Aorta (tissue), 5 donors: Measurements from ENCODE around the gene ADRB2. TPM values are rescaled to one million over a fixed set of nuclear protein-coding genes. Genes with fewer than 3 reads are reported as not detected.
A peak's percentile ranks its signal among the peaks of the same experiment; 100 is the strongest.
"Not testable (repeated sequence)": the region's sequence is repeated elsewhere in the genome, so short reads cannot be mapped to it uniquely, and the experiment has no call there.

Source experiments
- ATAC-seq: fragments of 200-7000 bp; cut with Tn5 transposase; one replicate; pipeline ENCODE4 v1.9.1; 2022; ENCODE audit warnings: moderate library complexity; ENCODE audit not compliant: low FRiP score
- DNase-seq, 2 donors: peaks; one replicate each; pipeline ENCODE4 v3.0.0-alpha.2; 2020
- H3K27ac ChIP-seq, 2 donors: one replicate each; pipeline ENCODE4 v1.5.1; 2013; ENCODE audit warnings: low read length in 2 of 2, mild to moderate bottlenecking in 2 of 2, moderate library complexity in 2 of 2, control low read depth in 1 of 2, inconsistent platforms in 1 of 2, low read depth in 1 of 2
- H3K27me3 ChIP-seq, 2 donors: one replicate each; pipeline ENCODE4 v1.6.1; 2013; ENCODE audit warnings: control low read depth in 1 of 2, low read length in 1 of 2, mild to moderate bottlenecking in 1 of 2, moderate library complexity in 1 of 2; ENCODE audit not compliant: insufficient read depth in 2 of 2, control insufficient read depth in 1 of 2
- H3K36me3 ChIP-seq, 2 donors: one replicate each; pipeline ENCODE4 v1.6.1; 2013; ENCODE audit warnings: control low read depth in 1 of 2, low read length in 1 of 2, mild to moderate bottlenecking in 1 of 2; ENCODE audit not compliant: insufficient read depth in 2 of 2, control insufficient read depth in 1 of 2
- H3K4me1 ChIP-seq, 2 donors: one replicate each; pipeline ENCODE4 v1.6.1; 2013; ENCODE audit warnings: low read length in 2 of 2, control low read depth in 1 of 2, mild to moderate bottlenecking in 1 of 2, moderate library complexity in 1 of 2; ENCODE audit not compliant: insufficient read depth in 2 of 2, control insufficient read depth in 1 of 2
- H3K4me3 ChIP-seq, 2 donors: one replicate each; pipeline ENCODE4 v1.5.1; 2013; ENCODE audit warnings: low read length in 2 of 2, control low read depth in 1 of 2, mild to moderate bottlenecking in 1 of 2
- H3K9me3 ChIP-seq: one replicate; pipeline ENCODE4 v1.6.1; 2013; ENCODE audit warnings: mild to moderate bottlenecking, low read length; ENCODE audit not compliant: control insufficient read depth
- WGBS, 2 donors: extraction: QIAGEN DNeasy Blood & Tissue Kit; methylation state at CpG; one replicate each; pipeline ENCODE4 v1.1.7; 2013; 5-methylcytosine and 5-hydroxymethylcytosine counted together
- intact Hi-C, 2 donors: fragments of 100-400 bp; cut with DNase I; formaldehyde crosslinking; loops; one replicate each; pipeline versions ENCODE4 v1.14.2 to v1.15.0; 2022
- polyA plus RNA-seq, 2 donors: library from polyadenylated mRNA; stranded (reverse); fragments of 200-250 nt; gene quantifications; one replicate each; pipeline ENCODE4 v1.2.3, GENCODE V29; 2013
- total RNA-seq, 2 donors: library from RNA; stranded (reverse); fragmentation: NEBNext Ultra II Directional; extraction: Animal tissue kit (Norgen Biotek cat#: 25700); gene quantifications; one replicate each; pipeline ENCODE4 v1.2.1, GENCODE V29; 2021
- donor health status: healthy with polysubstance abuse.
- donor health status: Bipolar disorder and iron deficiency.
- donor health status: DM: no; HTN: no; CAD: no.
- donor health status: DM: no; HTN: no; CAD: no.
- donor health status: DM: yes; HTN: yes; CAD: no.

The ADRB2 gene
- total and polyA plus RNA-seq, 4 donors: 0.13 to 4.5 (median 1.4) TPM

- Histone ChIP-seq H3K4me1 (no peaks in the 10 kb centered on the region), H3K9me3 (no peaks in the 10 kb centered on the region), H3K36me3 (no peaks in the 10 kb centered on the region), H3K4me3 (no peak overlapping the region), H3K27me3 (no peaks in the 10 kb centered on the region), H3K27ac (no peak overlapping the region)
- intact Hi-C loops: no loop called here
- ATAC-seq: no peak
- no peak for DNase-seq
- WGBS, 2 donors: 77 to 81% methylated on average over 9 of the region's 9 CpGs
Observed at GRCh38 chr5:148799737-148800527, 26.5 kb upstream of the ADRB2 start.

DNA sequence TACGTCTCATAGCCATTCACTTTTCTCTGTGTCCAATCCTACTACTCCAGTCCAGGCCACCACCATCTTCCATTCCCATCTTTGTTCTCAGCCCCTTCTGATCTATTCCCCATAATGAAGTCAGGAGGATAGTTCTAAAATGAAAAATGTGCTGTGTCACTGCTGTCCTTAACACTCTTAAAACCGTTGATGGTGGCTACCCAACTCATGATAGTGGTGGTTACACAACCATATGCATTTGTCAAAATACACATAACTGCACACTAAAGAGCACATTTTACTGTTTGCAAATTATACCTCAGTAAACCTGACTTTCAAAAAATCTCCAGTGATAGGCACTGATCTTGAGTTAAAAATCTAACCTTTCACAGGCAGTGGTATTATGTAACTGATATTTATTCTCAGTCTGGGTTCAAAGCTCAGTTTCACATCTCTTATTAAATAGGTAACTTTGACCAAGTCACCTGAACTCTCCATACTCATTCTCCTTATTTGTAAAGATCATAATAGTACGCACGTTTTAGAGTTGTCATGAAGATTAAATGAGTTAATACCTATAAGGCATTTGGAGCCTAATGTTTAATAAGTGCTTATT is 24.6 kb upstream of the ADRB2 start:
- intact Hi-C loops: no loop called here
- DNase-seq (no peak), ATAC-seq (no peak)
- H3K36me3 ChIP-seq: no peaks in the 10 kb centered on the region
- no peaks in the 10 kb centered on the region for H3K27me3 ChIP-seq
- H3K4me3 ChIP-seq: no peak overlapping the region
- H3K27ac ChIP-seq: no peak overlapping the region
- H3K9me3 ChIP-seq: no peaks in the 10 kb centered on the region
- WGBS, 2 donors: 82 to 86% methylated on average over 4 of the region's 4 CpGs
- H3K4me1 ChIP-seq: no peaks in the 10 kb centered on the region

GRCh38 chr5:148803451-148803850 is 23.0 kb upstream of the ADRB2 start:
- DNase-seq, ATAC-seq, H3K4me3 ChIP-seq, intact Hi-C loops, H3K27ac ChIP-seq, H3K4me1 ChIP-seq, H3K36me3 ChIP-seq, H3K9me3 ChIP-seq, H3K27me3 ChIP-seq: not testable (repeated sequence)
- 70 to 85% methylated on average over 3 of the region's 3 CpGs for WGBS, 2 donors

DNA sequence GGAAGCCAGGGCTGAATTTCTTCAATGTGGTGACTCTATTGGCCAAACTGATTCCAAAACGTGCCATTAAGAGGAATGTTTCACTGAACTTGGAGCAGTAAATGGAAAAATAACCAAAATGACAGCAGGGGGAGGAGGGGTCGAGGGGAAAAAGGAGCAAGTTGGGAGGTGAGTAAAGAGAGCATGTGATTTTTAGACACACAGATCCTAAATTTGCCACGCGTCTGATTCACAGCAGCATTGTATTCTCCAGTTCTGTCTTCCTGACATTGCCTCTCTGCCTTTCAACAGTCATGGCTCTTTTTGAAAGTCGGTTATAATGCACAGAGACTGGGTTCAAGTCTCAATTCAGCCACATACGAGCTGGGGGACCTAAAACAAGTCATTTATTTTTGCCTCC is 22.0 kb upstream of the ADRB2 start:
- Histone ChIP-seq H3K27ac (no peak overlapping the region), H3K4me3 (no peak overlapping the region), H3K27me3 (no peaks in the 10 kb centered on the region), H3K9me3 (no peaks in the 10 kb centered on the region), H3K4me1 (peaks cover 0 to 1% of the 10 kb centered on the region in 2 donors), H3K36me3 (no peaks in the 10 kb centered on the region)
- intact Hi-C loops: no loop called here
- no peak for DNase-seq
- WGBS, 2 donors: 80 to 84% methylated on average over 6 of the region's 6 CpGs
- no peak for ATAC-seq

DNA sequence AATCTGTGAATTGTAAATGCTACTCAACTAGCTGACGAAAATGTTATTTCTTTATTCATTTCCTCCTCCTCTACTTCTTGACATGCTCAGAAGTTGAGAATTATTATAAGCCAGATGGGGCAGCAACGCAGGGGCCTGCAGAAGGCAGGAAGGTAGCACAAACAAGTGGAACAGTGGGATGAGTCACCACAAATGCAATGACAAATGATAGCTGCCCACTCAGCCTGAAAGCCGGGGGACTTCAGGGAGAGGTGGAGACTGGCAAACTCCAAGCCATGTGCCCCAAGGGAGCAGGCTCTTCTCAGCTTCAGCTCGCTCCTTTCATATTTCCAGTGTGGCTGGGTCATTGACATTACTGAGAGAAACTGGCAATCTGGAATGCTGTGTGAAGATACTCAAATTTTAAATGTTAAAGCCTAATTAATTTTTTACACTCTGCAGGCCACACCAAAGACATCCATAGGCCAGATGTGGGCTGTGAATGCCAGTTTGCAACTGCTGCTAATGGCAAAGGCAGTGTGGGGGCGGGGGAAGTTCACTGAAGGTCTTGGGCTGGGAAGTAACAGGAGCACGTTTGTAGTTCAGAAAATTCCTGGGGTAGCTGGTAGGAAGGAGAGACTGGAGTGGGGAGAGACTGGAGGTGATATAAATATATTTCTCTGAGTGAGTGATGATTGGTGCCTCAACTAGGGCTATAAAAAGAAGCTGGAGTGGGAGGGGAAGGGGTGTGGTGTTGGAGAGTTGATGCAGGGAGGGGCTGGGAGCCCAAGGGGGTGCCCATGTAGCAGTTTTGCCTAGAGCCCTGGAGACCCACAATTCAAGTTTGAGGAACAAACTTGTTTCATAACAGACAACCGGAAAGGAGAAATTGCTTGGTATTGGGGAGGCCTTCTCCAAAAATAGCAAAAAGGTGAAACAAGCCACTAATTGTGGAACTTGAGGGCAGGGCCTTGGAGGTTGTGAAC is 20.8 kb upstream of the ADRB2 start:
- H3K4me1 ChIP-seq: peaks cover 0 to 1% of the 10 kb centered on the region in 2 donors
- intact Hi-C loops: no loop called here
- DNase-seq (peak in 1 of 2 donors; percentile 61), ATAC-seq (no peak)
- H3K27me3 ChIP-seq: no peaks in the 10 kb centered on the region
- H3K9me3 ChIP-seq: no peaks in the 10 kb centered on the region
- H3K36me3 ChIP-seq: no peaks in the 10 kb centered on the region
- no peak overlapping the region for H3K4me3 ChIP-seq
- WGBS, 2 donors: 46 to 58% methylated on average over 7 of the region's 7 CpGs
- peak overlapping the region in 1 of 2 donors; percentile 4 for H3K27ac ChIP-seq

- intact Hi-C loops: no loop called here
- H3K9me3 ChIP-seq: no peaks in the 10 kb centered on the region
- DNase-seq (no peak), ATAC-seq (no peak)
- peaks cover 0 to 1% of the 10 kb centered on the region in 2 donors for H3K4me1 ChIP-seq
- no peak overlapping the region for H3K27ac ChIP-seq
- WGBS, 2 donors: 92 to 95% methylated on average over 4 of the region's 4 CpGs
- no peaks in the 10 kb centered on the region for H3K27me3 ChIP-seq
- H3K36me3 ChIP-seq: no peaks in the 10 kb centered on the region
- H3K4me3 ChIP-seq: no peak overlapping the region
Observed at GRCh38 chr5:148806520-148806931, 19.9 kb upstream of the ADRB2 start.

DNA sequence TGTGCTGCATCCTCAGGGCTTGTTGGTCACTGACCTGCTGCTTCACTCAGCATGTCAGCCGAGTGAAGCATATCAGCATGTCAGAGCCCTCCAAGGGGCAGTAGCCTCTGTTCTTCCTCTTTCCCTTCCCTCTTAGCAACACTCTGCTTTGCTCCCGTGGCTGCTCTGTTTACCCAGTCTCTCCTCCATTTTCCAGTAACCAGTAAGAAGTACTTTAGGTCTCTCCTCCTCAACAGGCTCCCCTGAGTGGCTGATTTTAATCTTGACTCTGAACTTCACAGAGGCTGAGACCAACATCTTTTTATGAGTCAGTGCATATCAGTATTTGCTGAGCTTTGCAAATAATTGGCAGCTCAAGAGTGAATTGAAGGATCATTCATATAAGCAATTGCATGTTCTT is 18.6 kb upstream of the ADRB2 start:
- peak; percentile 30 for ATAC-seq
- Histone ChIP-seq H3K9me3 (no peaks in the 10 kb centered on the region), H3K4me3 (no peak overlapping the region), H3K27ac (no peak overlapping the region), H3K4me1 (peaks cover 0 to 1% of the 10 kb centered on the region in 2 donors), H3K36me3 (no peaks in the 10 kb centered on the region), H3K27me3 (no peaks in the 10 kb centered on the region)
- DNase-seq: peak in 1 of 2 donors; percentile 63
- 76 to 83% methylated on average over 2 of the region's 2 CpGs for WGBS, 2 donors
- intact Hi-C loops: no loop called here

DNA sequence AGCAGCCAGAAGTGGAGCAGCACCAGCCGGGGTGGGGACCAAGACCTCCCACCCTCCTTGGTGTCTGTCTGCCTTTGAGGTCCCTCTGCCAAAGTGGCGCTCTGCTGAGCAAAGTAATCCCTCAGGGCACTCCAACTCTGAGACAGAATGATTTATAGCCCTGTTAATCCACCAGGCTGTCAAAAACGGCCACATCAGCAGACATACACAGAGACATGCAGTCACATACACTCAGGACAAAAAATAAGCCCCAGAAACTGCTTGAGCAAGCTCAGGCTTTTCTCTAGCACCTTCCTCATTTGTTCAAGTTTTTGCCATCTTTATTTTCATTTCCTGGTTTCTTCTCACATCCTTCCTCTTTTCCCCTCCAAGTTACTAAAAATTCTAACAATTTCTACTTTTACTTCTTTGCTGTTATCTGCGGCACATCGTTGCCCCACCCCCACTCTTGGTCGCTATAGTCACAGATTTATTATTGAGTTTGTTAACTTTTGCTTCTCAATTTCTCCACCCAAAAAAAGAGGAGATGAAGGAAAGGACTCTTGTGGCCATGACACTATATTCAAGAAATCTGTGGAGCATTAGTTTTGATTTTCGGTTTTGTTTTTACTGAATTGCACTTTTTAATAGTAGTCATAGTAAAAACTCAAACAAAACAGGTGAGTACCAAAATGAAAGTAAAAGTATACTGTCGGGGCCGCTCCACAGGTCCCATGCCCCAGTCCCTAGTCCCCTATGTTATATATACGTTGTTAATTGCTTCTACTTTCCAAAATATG is 17.4 kb upstream of the ADRB2 start:
- ATAC-seq (no peak), DNase-seq (peak in 1 of 2 donors; percentile 61)
- Histone ChIP-seq H3K9me3 (no peaks in the 10 kb centered on the region), H3K4me1 (peaks cover 0 to 1% of the 10 kb centered on the region in 2 donors), H3K27ac (no peak overlapping the region), H3K27me3 (no peaks in the 10 kb centered on the region), H3K4me3 (no peak overlapping the region), H3K36me3 (no peaks in the 10 kb centered on the region)
- WGBS, 2 donors: 29 to 32% methylated on average over 10 of the region's 10 CpGs
- intact Hi-C loops: no loop called here
